KBM-7 (cell line): ENCODE results near the gene ECHDC3.
A peak's percentile ranks its signal among the peaks of the same experiment; 100 is the strongest.

ENCODE experiments used
- DNase-seq: peaks from one replicate; pipeline ENCODE4 v3.0.0-alpha.2; 2015
- in situ Hi-C: fragments of 300-500 bp; cut with MboI; formaldehyde crosslinking; loops from 2 replicates; pipeline ENCODE4 v1.14.3; 2020; ENCODE audit warnings: low sequenced_read_pairs, low pct_unique_long_range_greater_than_20kb, mixed read lengths

Gene ECHDC3

DNA sequence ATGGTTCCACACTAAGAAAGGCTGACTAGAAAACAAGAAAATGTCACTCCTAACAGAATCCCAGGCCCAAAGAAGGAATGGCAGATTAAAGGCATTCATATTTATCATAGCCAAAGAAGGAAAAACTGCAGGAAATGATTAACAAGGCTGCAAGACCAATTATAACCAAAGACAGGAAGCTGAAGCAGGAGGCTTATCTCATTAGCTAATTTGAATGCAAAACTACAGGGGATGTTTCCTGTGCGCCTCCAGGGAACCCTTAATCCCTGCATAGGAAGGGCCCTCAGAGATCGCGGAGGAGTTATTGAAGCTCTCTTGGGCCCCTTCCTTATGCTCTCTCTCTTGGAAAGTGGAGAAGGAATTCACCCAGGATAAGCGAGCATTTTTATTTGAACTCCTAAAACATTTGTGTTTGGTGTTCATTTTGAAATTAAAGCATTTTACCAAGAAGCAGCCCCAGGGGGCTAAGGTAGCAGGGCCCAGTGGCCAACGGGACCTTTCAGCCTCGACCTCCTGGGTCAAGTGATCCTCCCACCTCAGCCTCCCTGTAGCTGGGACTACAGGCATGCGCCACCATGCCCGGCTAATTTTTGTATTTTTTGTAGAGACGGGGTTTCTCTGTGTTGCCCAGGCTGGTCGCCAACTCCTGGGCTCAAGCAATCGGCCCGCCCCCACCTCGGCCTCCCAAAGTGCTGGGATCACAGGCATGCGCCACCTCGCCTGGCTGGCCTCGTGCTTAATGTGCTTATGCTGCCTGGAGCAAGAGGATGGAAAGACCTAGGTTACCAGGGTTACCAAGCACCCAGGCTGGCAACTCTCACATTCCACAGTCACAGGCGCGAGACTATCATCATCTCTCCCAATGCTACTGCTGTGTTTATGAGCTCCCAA lies 56.9 kb downstream of the ECHDC3 start:
- peak; percentile 90 for DNase-seq
- in situ Hi-C loops: no loop called here

DNA sequence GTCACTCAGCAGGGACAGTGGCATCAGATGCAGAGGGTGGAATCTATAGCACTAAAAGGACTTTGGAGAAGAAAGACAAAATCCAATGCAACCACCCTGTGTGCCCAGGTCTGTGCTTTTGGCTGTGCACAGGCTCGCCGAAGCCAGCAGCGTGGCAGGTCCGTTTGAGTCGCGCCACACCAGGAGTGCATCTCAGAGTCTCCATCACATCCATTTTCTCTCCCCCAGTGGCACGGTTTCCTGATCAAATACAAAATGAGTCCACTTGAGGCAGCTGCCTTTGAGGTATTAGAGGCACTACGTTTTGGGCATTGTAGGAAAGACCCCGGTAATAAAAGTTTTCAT lies 57.5 kb downstream of the ECHDC3 start:
- in situ Hi-C loops: no loop called here
- DNase-seq: no peak

DNA sequence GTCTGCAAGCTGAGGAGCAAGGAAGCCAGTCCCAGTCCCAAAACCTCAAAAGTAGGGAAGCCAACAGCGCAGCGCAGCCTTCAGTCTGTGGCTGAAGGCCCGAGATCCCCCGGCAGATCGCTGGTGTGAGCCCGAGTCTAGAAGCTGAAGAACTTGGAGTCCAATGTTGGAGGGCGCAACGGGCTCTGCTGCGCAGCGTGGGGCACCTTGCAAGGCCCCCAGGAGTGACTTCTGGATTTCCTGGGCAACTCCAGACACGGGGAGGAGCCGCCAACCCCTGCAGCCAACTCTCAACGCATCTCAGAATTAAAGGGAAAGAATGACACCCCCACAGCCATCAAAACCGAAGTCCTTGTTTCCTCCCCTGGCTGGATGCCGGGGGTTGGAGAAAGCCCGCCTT lies 62.2 kb downstream of the ECHDC3 start:
- DNase-seq: no peak
- in situ Hi-C loops: no loop called here

DNA sequence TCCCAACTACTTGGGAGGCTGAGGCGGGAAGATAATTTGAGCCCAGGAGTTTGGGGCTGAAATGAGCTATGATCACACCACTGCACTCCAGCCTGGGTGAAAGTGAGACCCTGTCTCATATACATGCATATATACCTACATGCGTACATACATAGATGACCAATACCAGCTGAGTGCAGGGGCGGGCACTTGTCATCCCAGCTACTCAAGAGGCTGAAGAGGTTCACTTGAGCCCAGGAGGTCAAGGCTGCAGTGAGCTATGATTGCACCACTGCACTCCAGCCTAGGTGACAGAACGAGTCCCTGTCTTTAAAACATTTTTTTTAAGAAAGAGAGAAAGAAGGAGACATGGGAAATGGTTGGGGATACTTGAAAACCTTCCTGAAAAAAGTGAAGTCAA lies 63.6 kb downstream of the ECHDC3 start:
- in situ Hi-C loops: no loop called here
- no peak for DNase-seq

DNA sequence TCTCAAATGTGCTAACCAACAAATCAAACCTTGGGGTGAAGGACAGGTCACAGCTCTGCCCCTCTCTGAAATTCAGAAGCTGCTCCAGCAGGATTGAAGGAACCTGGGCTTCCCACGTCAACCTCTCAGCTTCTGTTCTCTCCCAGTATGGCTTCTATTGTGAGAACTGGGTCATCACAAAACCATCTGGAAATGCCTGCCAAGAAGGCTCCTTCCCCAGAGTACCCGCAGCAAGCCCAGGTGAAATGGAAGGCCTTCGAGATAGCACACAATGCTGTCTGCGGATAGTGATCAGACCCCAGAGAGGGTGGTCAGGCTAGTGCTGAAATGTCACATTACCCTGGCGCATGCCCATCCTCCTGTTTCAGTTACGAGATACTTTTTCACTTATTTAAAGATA lies 64.5 kb downstream of the ECHDC3 start:
- in situ Hi-C loops: no loop called here
- no peak for DNase-seq

DNA sequence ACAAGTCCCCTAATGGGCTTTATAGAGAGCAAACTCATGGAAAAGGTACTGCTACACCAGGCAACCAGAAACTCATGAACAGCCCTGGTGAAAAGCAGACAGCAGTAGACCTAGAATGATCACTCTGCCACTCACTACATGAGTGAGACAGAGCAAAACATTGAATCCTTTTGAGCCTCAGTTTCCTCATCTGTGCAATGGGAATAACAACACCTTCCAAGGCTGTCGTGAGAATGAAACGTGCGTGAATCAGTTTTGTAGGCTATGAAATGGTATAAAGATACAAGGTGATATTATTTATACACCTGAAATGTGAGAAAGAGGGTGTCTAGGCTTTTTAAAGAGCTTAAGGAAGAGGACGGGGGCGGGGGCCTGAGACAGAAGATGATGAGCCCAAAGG lies 66.6 kb downstream of the ECHDC3 start:
- in situ Hi-C loops: no loop called here
- no peak for DNase-seq

DNA sequence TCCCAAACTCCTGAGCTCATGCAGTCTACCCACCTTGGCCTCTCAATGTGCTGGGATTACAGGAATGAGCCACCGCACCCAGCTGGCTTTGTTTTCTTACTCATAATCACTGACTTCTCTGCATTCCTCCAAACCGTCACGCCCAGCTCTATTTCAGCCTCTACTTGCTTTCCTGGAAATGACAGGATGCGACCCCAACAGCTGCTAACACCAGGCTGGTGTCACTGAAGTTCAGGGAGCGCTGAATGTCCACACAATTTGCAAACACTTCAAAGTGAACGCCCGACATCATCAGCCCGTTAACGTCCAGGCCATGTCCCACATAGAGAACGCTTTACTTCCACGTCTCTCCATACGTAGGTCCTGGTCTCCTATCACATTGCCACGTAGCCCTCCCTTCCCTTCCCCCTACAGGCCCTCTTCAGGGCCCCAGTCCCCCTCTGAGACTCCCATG lies 68.2 kb downstream of the ECHDC3 start:
- no peak for DNase-seq
- in situ Hi-C loops: no loop called here

DNA sequence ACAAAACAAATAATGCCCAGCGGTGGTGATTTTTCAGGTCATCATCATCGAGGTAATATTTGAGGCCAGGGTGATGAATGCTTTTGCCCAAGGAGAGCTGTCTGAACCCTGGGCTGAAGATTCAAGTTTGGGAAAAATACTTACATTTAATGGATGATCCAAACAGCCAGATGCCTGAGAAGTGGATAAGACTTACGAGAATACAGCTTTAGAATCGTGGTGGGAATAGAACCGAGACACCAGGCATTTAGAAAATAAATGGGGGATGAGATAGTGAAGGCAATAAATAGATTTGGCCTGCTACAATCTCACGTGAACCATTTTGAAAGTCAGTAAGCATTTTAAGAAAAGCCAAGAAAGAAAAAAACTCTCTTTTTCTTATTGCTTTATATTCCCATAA lies 68.8 kb downstream of the ECHDC3 start:
- in situ Hi-C loops: no loop called here
- no peak for DNase-seq

DNA sequence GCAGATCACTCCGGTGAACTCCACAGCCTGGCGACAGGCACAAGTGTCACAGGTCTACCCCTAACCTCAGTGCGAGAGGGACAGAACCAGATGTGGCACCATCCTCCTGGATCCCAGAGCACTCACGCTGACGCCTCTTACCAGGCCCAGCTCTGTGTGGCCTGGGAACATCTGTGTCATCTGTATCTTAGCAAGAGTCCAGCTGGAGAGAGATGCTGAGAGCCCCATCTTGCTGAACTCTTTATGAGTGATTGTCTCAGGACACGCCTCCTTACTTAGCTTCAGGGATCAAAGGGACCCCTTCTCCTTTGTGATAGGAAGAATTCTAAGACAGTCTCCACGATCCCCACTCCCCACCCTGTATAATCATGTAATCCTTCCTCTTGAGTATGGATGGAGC lies 71.0 kb downstream of the ECHDC3 start:
- in situ Hi-C loops: no loop called here
- DNase-seq: no peak
